T-helper 9 cell (primary cell): ENCODE results near the gene SIK3.
A peak's percentile ranks its signal among the peaks of the same experiment; 100 is the strongest.

Source experiments
- DNase-seq: peaks from one replicate; pipeline ENCODE4 v3.0.0-alpha.2; 2020

The SIK3 gene

GRCh38 chr11:117107701-117108590, 9.7 kb upstream of the SIK3 start:
- no peak for DNase-seq

- no peak for DNase-seq
These were observed 2.3 kb upstream of the SIK3 start for GRCh38 chr11:117100556-117100955.

DNA sequence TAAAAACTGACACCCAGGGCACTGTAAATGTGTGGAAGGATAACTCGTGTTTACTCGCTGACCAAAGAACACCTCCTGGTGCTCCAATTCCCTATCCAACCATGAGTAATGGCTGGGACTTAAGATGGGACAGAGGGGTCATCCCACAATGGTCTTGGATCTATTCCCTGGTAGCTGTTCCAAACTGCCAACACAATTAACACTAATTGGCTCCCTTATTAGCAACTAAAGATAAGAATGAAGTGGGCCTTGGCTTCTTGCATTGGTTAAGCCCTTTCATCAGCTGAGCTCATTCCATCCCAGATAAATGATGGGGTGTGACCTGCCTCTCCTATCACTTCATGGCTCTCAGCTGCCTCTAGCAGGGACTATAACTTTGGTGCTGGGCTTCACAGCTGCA, 1.5 kb upstream of the SIK3 start:
- DNase-seq: no peak

GRCh38 chr11:117097389-117098268, 599 bp downstream of the SIK3 start:
- peak; percentile 29 for DNase-seq

- DNase-seq: no peak
These were observed 1.2 kb downstream of the SIK3 start for GRCh38 chr11:117097014-117097388.

GRCh38 chr11:117096201-117096991, 1.8 kb downstream of the SIK3 start:
- peak; percentile 32 for DNase-seq

GRCh38 chr11:117095284-117096161, 2.7 kb downstream of the SIK3 start:
- no peak for DNase-seq

DNA sequence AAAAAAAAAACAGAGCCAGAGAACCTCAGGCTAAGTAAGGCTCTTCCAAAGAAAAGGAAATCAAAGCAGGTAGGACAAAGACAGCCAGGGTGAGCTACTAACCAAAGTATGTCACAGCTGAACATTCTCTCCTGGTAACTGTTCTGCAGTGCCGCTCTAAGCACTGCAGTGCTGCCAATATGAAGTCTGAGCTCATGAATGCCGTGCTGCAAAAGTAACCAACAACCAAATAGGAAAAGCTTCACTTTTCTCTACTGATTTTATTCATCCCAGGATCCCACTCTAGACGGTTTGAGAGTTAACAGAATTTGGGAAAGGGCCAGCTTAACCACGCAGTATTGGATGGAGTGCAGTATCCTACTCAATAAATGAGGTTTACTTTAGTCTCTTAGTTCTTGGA, 3.5 kb downstream of the SIK3 start:
- DNase-seq: no peak

DNA sequence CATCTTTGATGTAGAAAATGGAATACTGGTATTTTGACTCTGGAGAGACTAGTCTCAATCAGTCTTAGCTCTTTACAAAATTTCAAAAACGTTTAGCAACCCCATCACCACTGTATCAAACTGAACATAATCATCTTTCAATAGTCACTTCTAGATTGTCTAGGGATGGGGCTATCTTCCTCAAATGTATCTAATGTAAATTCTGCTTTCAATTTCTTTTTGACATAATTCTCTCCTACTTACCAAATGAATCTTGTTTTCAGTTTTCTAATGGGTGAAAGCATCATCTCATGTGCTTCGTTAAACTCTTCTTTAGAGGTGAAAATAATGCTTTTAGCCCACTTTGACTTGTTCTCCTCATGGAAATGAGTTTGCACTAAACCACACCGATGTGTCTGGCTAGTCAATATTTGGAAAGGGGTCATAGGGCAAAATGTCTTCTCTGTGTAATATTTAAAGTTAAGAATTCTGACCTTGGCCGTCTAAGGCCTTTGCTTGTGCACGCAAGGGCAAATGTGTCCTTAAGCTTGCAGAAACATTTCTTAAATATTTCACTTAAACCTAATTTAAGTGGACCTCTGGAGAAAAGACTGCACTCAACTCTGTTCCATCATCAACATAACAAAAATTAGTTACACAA, 5.2 kb downstream of the SIK3 start:
- DNase-seq: no peak

GRCh38 chr11:117091753-117092477, 6.3 kb downstream of the SIK3 start:
- no peak for DNase-seq

GRCh38 chr11:117090111-117090706, 8.0 kb downstream of the SIK3 start:
- DNase-seq: no peak

DNA sequence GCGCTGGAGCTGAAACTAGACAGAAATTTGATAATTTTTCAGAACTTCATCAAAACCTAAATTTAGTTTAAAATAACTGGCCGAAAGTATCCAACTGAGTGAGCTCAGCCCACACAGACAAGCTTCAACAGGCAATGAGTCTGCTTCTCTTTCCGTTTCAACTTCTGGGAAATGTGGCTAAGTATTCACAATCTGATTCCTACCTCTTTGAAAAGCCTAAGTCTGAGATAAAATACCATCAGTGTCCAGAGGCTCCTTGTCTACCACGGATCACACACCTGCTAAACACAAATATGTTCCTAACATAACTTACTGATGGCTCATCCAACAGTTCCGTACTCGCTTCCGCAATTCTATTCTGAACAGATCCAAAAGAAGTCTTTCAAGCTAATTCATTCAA, 8.5 kb downstream of the SIK3 start:
- no peak for DNase-seq

DNA sequence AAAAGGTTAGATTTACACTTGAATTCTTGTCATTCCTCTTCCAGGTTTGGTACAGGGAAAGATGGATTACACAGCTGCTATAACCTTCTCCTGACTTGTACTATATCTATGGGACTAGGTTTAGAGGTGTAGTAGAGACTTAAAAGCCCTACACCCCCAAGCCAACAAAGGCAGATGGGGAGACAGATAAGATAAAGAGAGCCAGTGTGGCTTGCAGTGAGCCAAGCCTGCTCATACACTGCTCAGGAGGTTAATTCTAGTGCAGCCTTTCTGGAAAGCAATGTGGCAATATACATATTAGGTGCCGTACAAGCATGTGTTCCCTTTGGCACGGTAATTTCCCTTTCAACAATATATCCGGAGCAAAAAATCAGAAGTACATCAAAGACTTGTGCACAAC, 10.8 kb downstream of the SIK3 start:
- DNase-seq: no peak

DNA sequence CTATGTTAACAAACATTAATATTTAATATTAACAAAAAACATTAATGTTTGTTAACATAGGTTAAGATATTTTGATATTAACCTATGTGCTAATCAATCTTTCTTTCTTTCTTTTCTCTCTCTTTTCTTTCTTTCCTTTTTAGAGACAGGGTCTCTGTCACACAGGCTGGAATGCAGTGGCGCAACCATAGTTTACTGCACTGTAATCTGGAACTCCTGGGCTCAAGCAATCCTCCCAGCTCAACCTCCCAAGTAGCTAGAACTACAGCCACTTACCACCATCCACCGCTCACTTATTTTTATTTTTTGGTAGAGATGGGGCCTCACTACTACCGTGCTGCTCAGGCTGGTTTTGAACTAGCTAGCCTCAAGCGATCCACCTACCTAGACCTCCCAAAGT, 13.2 kb downstream of the SIK3 start:
- no peak for DNase-seq

DNA sequence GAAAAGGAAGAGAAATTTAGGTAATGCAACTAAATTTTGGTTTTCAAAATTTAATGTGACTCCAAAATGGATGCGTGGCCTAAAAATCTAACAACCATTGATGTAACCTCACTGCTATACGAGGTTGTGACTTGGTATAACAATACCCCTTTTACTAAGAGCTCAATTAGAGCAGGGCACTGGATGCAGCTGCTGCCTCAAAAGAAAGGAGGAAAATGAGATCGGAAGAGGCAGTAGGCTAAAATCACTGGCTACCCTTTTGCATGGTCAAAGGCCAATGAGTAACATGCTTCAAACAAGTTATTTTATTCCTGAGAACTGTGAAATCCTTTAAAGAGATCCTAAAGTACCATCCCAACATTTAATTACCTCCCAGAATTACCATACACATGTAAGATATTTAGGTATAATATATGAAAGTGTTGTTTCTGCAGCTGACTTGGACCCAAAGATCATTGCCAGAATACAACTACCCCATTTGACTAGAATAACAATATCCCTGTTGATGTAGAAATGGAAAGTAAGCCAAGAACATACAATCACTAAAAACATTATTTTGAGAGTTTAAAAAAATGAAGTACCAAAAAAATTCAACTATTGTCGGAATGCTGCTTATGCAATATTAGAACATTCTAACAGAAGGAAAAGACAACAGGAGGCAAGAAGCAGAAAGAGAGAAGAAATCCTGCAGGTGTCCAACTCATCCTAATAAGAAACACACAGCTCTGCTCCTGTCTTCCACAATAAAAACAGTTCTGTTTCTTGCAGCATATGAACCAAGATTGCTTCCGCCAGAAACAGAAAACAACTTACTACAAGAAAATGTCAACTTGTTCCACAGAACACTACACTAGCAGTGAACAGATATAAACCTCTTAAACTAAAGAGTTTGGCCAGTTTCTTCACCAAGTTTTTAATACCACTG, 15.0 kb downstream of the SIK3 start:
- no peak for DNase-seq

DNA sequence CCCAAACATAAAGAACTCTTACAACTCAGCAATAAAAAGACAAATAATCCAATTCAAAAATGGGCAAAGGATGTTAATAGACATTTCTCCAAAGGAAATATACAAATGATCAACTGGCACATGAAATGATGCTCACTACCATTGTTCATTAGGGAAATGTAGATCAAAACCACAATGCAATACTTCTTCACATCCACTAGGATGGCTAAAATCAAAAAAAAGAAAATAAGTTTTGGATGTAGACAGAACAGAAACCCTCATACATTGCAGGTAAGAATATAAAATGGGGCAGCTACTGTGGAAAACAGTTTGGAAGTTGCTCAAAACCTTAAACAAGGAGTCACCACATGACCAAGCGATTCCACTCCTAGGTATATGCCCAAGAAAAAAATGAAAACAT, 16.3 kb downstream of the SIK3 start:
- DNase-seq: no peak

DNA sequence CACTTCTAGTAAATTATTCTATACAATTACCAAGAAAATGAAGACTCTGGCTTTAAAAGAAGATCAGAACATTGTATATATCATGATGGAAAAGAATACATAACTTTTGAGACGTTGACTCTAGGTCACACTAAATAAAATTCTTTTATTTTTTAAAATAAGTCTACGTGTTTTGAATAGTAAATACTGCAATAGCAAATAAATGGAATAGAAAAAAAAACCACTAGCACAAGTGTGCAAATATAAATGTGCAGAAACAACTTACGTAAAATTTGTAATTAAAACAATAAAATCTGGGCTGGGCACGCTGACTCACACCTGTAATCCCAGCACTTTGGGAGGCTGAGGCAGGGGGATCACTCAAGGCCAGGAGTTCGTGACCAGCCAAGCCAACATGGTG, 17.9 kb downstream of the SIK3 start:
- no peak for DNase-seq

- DNase-seq: no peak
These were observed 21.1 kb downstream of the SIK3 start for GRCh38 chr11:117076941-117077691.
